Activated T-helper 1 cell treated with Interleukin-2 at 50 U/mL for 16 hours (primary cell): ENCODE results near the gene MGAT5.
A peak's percentile ranks its signal among the peaks of the same experiment; 100 is the strongest.

Experiments used
- DNase-seq: peaks from one replicate; pipeline ENCODE4 v3.0.0-alpha.2; 2020; ENCODE audit warnings: low read depth

The MGAT5 gene

GRCh38 chr2:134449751-134450513 is 196.1 kb downstream of the MGAT5 start:
- no peak for DNase-seq

- DNase-seq, result no peak
These were observed 197.4 kb downstream of the MGAT5 start for GRCh38 chr2:134451347-134451630.

- no peak for DNase-seq
These were observed 198.3 kb downstream of the MGAT5 start for GRCh38 chr2:134452042-134452733.

GRCh38 chr2:134453476-134453875 is 199.6 kb downstream of the MGAT5 start:
- no peak for DNase-seq

GRCh38 chr2:134453973-134454372 is 200.1 kb downstream of the MGAT5 start:
- no peak for DNase-seq

- DNase-seq, result no peak
These were observed 200.6 kb downstream of the MGAT5 start for GRCh38 chr2:134454426-134454825.

GRCh38 chr2:134454931-134455330 is 201.1 kb downstream of the MGAT5 start:
- DNase-seq, result no peak

GRCh38 chr2:134455426-134455825 is 201.6 kb downstream of the MGAT5 start:
- DNase-seq, result no peak

- DNase-seq, result no peak
These were observed 203.5 kb downstream of the MGAT5 start for GRCh38 chr2:134457353-134457752.

GRCh38 chr2:134457765-134458472 is 204.0 kb downstream of the MGAT5 start:
- no peak for DNase-seq

GRCh38 chr2:134458473-134458853 is 204.6 kb downstream of the MGAT5 start:
- DNase-seq, result no peak

- no peak for DNase-seq
These were observed 205.1 kb downstream of the MGAT5 start for GRCh38 chr2:134458950-134459349.

GRCh38 chr2:134459706-134460406 is 206.0 kb downstream of the MGAT5 start:
- no peak for DNase-seq

- peak; percentile 11 for DNase-seq
These were observed 206.7 kb downstream of the MGAT5 start for GRCh38 chr2:134460583-134460998.

GRCh38 chr2:134461511-134461910 is 207.6 kb downstream of the MGAT5 start:
- no peak for DNase-seq

- no peak for DNase-seq
These were observed 208.4 kb downstream of the MGAT5 start for GRCh38 chr2:134462275-134462674.

GRCh38 chr2:134462791-134463698 is 209.2 kb downstream of the MGAT5 start:
- DNase-seq, result no peak

- no peak for DNase-seq
These were observed 209.8 kb downstream of the MGAT5 start for GRCh38 chr2:134463699-134464022.

GRCh38 chr2:134465228-134466105 is 211.6 kb downstream of the MGAT5 start:
- no peak for DNase-seq

GRCh38 chr2:134466141-134466540 is 212.3 kb downstream of the MGAT5 start:
- DNase-seq, result no peak

- no peak for DNase-seq
These were observed 214.3 kb downstream of the MGAT5 start for GRCh38 chr2:134468164-134468563.
